A673 (cell line): Measurements from ENCODE around the gene DIS3L. TPM values are rescaled to one million over a fixed set of nuclear protein-coding genes. Genes with fewer than 3 reads are reported as not detected.

Experiments used
- BruUV-seq: library from RNA; stranded (reverse); fragments of 400-500 nt; replicated peaks from 2 replicates; lab custom pipeline; 2021; lab: Mats Ljungman, UMichigan
- CTCF ChIA-PET: fragments of 300-600 bp; sonication (Branson Sonifier 250); formaldehyde crosslinking; loops from one replicate; lab custom pipeline; 2022; ENCODE audit warnings: antibody characterized with exemption; lab: Charles Lee
- POLR2A ChIA-PET: fragments of 300-600 bp; sonication (Branson Sonifier 250); formaldehyde crosslinking; loops from one replicate; lab custom pipeline; 2022; ENCODE audit warnings: antibody characterized with exemption; ENCODE audit not compliant: low non-redundant PET; lab: Charles Lee
- DNase-seq: peaks from one replicate; pipeline ENCODE4 v3.0.0-alpha.2; 2015; ENCODE audit warnings: low spot score
- H3K27ac ChIP-seq: fragments of 200-600 bp; sonication (generic); 2 replicates; pipeline ENCODE4 v1.5.1; 2016; ENCODE audit warnings: mixed run types, low read depth, mild to moderate bottlenecking, mixed read lengths, antibody characterized with exemption, low read length; ENCODE audit not compliant: poor library complexity, severe bottlenecking
- H3K27me3 ChIP-seq: fragments of 200-600 bp; sonication (generic); replicated peaks from 2 replicates; pipeline ENCODE4 v1.6.1; 2017; ENCODE audit warnings: mixed run types, low read depth, mild to moderate bottlenecking, mixed read lengths, antibody characterized with exemption, low read length; ENCODE audit not compliant: insufficient read depth, poor library complexity
- H3K36me3 ChIP-seq: fragments of 200-600 bp; sonication (generic); 2 replicates; pipeline ENCODE4 v1.6.1; 2016; ENCODE audit warnings: mixed run types, mild to moderate bottlenecking, mixed read lengths, antibody characterized with exemption, low read length; ENCODE audit not compliant: insufficient read depth, poor library complexity, severe bottlenecking
- H3K4me1 ChIP-seq: fragments of 200-600 bp; sonication (generic); 2 replicates; pipeline ENCODE4 v1.6.1; 2017; ENCODE audit warnings: mixed run types, mild to moderate bottlenecking, mixed read lengths, antibody characterized with exemption, low read length; ENCODE audit not compliant: insufficient read depth, poor library complexity, severe bottlenecking
- H3K4me3 ChIP-seq: fragments of 200-600 bp; sonication (generic); 2 replicates; pipeline ENCODE4 v1.5.1; 2016; ENCODE audit warnings: low read depth, mixed run types, mild to moderate bottlenecking, mixed read lengths, low read length; ENCODE audit not compliant: poor library complexity, severe bottlenecking
- H3K9me3 ChIP-seq: fragments of 200-600 bp; sonication (generic); 2 replicates; pipeline ENCODE4 v1.6.1; 2016; ENCODE audit warnings: mixed run types, low read depth, mild to moderate bottlenecking, mixed read lengths, antibody characterized with exemption, low read length; ENCODE audit not compliant: poor library complexity, severe bottlenecking
- CTCF ChIP-seq: fragments of 300-800, 200-600 bp; sonication (generic); conservative IDR thresholded peaks from 2 replicates; pipeline ENCODE4 v1.5.1; 2017; ENCODE audit warnings: low read depth, mild to moderate bottlenecking, antibody characterized with exemption, low read length, moderate library complexity, mixed read lengths
- EZH2 ChIP-seq: fragments of 200-600 bp; sonication (generic); IDR thresholded peaks from 2 replicates; pipeline ENCODE4 v1.6.1; 2017; ENCODE audit warnings: borderline replicate concordance, low read depth, mild to moderate bottlenecking, mixed read lengths, antibody characterized with exemption, low read length; ENCODE audit not compliant: poor library complexity, severe bottlenecking
- intact Hi-C: fragments of 100-400 bp; cut with micrococcal nuclease; formaldehyde crosslinking; loops from one replicate; pipeline ENCODE4 v1.10.0; 2022; ENCODE audit not compliant: unreplicated experiment
- total RNA-seq: library from RNA; stranded (reverse); gene quantifications from 2 replicates; pipeline ENCODE4 v1.2.3, GENCODE V29; 2021

The DIS3L gene
- total RNA-seq, 1 experiment from 2014 or later = 10.7 TPM

GRCh38 chr15:66275352-66275751 lies 18.0 kb upstream of the DIS3L start:
- POLR2A ChIA-PET = no interaction called here
- CTCF ChIA-PET = no interaction called here

GRCh38 chr15:66276546-66276945 lies 16.8 kb upstream of the DIS3L start:
- Histone ChIP-seq H3K4me1 (no peaks in the 10 kb centered on the region), H3K9me3 (no peaks in the 10 kb centered on the region), H3K27ac (no peak overlapping the region), H3K27me3 (peaks cover 10% of the 10 kb centered on the region), H3K4me3 (no peak overlapping the region), H3K36me3 (no peaks in the 10 kb centered on the region)
- POLR2A ChIA-PET = no interaction called here
- TF ChIP-seq CTCF (no peak), EZH2 (no peak)
- CTCF ChIA-PET = no interaction called here
- BruUV-seq = no TSS peak
- no peak for DNase-seq
- intact Hi-C loops = no loop called here

More at GRCh38 chr15:66275352-66275751, 18.0 kb upstream of the DIS3L start:
- Histone ChIP-seq H3K4me3 (no peak overlapping the region), H3K9me3 (no peaks in the 10 kb centered on the region), H3K4me1 (no peaks in the 10 kb centered on the region), H3K27ac (no peak overlapping the region), H3K27me3 (peaks cover 2% of the 10 kb centered on the region), H3K36me3 (no peaks in the 10 kb centered on the region)
- BruUV-seq = no TSS peak
- no peak for TF ChIP-seq EZH2
- TF ChIP-seq CTCF = no peak
- DNase-seq = no peak
- intact Hi-C loops = no loop called here

GRCh38 chr15:66278056-66278455 lies 15.3 kb upstream of the DIS3L start:
- no peaks in the 10 kb centered on the region for H3K9me3 ChIP-seq

More at GRCh38 chr15:66278056-66278455, 15.3 kb upstream of the DIS3L start:
- no peak for DNase-seq
- Histone ChIP-seq H3K4me3 (no peak overlapping the region), H3K4me1 (no peaks in the 10 kb centered on the region), H3K27ac (no peak overlapping the region), H3K36me3 (no peaks in the 10 kb centered on the region), H3K27me3 (peaks cover 10% of the 10 kb centered on the region)
- CTCF ChIA-PET = no interaction called here
- intact Hi-C loops = no loop called here
- BruUV-seq = no TSS peak
- no peak for TF ChIP-seq EZH2
- no peak for TF ChIP-seq CTCF
- POLR2A ChIA-PET = no interaction called here
